Smooth muscle cell (in vitro differentiated cells): ENCODE results near the gene SEZ6. TPM values are rescaled to one million over a fixed set of nuclear protein-coding genes. Genes with fewer than 3 reads are reported as not detected.

Experiments used
- DNase-seq: peaks from one replicate; lab custom pipeline; 2025; ENCODE audit not compliant: unreplicated experiment; lab: John Stamatoyannopoulos, UW
- H2AFZ ChIP-seq: fragments of 200-600 bp; sonication (generic); 2 replicates; pipeline ENCODE4 v1.6.0; 2016; ENCODE audit warnings: antibody characterized with exemption, low read depth, mild to moderate bottlenecking
- H3F3A ChIP-seq: fragments of 200-600 bp; sonication (generic); 2 replicates; pipeline ENCODE4 v1.6.0; 2017; ENCODE audit warnings: antibody characterized with exemption, low read depth
- H3K27ac ChIP-seq: fragments of 200-600 bp; sonication (generic); 2 replicates; pipeline ENCODE4 v1.5.1; 2016; ENCODE audit warnings: low read depth, mild to moderate bottlenecking
- H3K27me3 ChIP-seq: fragments of 200-600 bp; sonication (generic); 2 replicates; pipeline ENCODE4 v1.6.1; 2016; ENCODE audit warnings: low read depth, mild to moderate bottlenecking
- H3K36me3 ChIP-seq: fragments of 200-600 bp; sonication (generic); 2 replicates; pipeline ENCODE4 v1.5.1; 2016; ENCODE audit warnings: low read depth
- H3K4me1 ChIP-seq: fragments of 200-600 bp; sonication (generic); 2 replicates; pipeline ENCODE4 v1.5.1; 2016; ENCODE audit warnings: low read depth
- H3K4me2 ChIP-seq: fragments of 200-600 bp; sonication (generic); 2 replicates; pipeline ENCODE4 v1.6.0; 2016; ENCODE audit warnings: mild to moderate bottlenecking
- H3K4me3 ChIP-seq: fragments of 200-600 bp; sonication (generic); 2 replicates; pipeline ENCODE4 v1.5.1; 2016; ENCODE audit warnings: mild to moderate bottlenecking
- H3K79me2 ChIP-seq: fragments of 200-600 bp; sonication (generic); 2 replicates; pipeline ENCODE4 v1.6.0; 2016; ENCODE audit warnings: low read depth, mild to moderate bottlenecking
- H3K9ac ChIP-seq: fragments of 200-600 bp; sonication (generic); 2 replicates; pipeline ENCODE4 v1.6.0; 2016; ENCODE audit warnings: low read depth
- H3K9me3 ChIP-seq: fragments of 200-600 bp; sonication (generic); replicated peaks from 2 replicates; pipeline ENCODE4 v1.5.1; 2016; ENCODE audit warnings: low read depth
- H4K20me1 ChIP-seq: fragments of 200-600 bp; sonication (generic); 2 replicates; pipeline ENCODE4 v1.6.0; 2016; ENCODE audit warnings: low read depth
- CTCF ChIP-seq: fragments of 200-600 bp; sonication (generic); IDR thresholded peaks from 2 replicates; pipeline ENCODE4 v1.5.1; 2017; ENCODE audit warnings: borderline replicate concordance, mild to moderate bottlenecking, antibody characterized with exemption; ENCODE audit not compliant: insufficient read depth, poor library complexity, severe bottlenecking
- WGBS: methylation state at CpG from one replicate; pipeline ENCODE4 v1.1.7; 2016; ENCODE audit warnings: low lambda C conversion rate; 5-methylcytosine and 5-hydroxymethylcytosine counted together
- polyA plus RNA-seq: library from polyadenylated mRNA; unstranded; fragments of >200 nt; fragmentation: Nextera tagmentation; extraction: Ambion mirVana; gene quantifications from 2 replicates; pipeline ENCODE4 v1.2.1, GENCODE V29; 2016
- total RNA-seq: library from RNA; depleted of rRNA; stranded (reverse); fragments of >200 nt; gene quantifications from 2 replicates; pipeline ENCODE4 v1.2.3, GENCODE V29; 2014

SEZ6 gene
- total and polyA plus RNA-seq, 2 experiments from 2014 or later, result not detected

DNA sequence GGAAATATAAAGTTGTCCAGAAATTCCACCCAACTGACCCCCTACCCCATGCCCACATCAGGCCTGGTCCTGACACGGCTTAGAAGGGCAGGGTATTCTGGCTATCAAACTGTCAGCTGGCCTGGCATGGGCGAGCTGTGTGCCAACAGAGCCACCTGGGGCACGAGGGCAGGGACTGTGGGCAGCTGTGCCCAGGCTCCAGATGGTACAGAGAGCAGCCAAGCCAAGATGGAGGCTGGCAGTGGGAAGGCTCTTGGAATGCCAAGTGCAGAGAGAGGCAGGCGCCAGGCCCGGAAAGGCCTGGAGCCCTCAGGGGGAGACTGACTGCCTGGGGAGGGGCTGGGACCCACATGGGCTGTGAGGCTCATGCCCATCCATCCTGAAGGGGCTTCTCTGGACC is 30.2 kb downstream of the SEZ6 start:
- TF ChIP-seq CTCF, result no peak
- H3K4me1 ChIP-seq, result no peaks in the 10 kb centered on the region
- no peak overlapping the region for H3K27ac ChIP-seq
- H3K36me3 ChIP-seq, result no peaks in the 10 kb centered on the region
- H2AFZ ChIP-seq, result no peak overlapping the region
- no peak overlapping the region for H3K4me2 ChIP-seq
- DNase-seq, result no peak
- H3K9me3 ChIP-seq, result no peaks in the 10 kb centered on the region
- H3K27me3 ChIP-seq, result no peaks in the 10 kb centered on the region
- H3K4me3 ChIP-seq, result no peak overlapping the region
- H3K79me2 ChIP-seq, result no peaks in the 10 kb centered on the region
- no peaks in the 10 kb centered on the region for H3F3A ChIP-seq
- WGBS, result 97% methylated on average over 5 of the region's 5 CpGs
- H3K9ac ChIP-seq, result no peak overlapping the region
- no peaks in the 10 kb centered on the region for H4K20me1 ChIP-seq

GRCh38 chr17:28975031-28975430 is 30.8 kb downstream of the SEZ6 start:
- Histone ChIP-seq H3K27me3 (no peaks in the 10 kb centered on the region), H3K9me3 (no peaks in the 10 kb centered on the region), H3K4me2 (no peak overlapping the region), H3K36me3 (no peaks in the 10 kb centered on the region), H3K27ac (no peak overlapping the region), H3K9ac (no peak overlapping the region), H3K79me2 (no peaks in the 10 kb centered on the region), H4K20me1 (no peaks in the 10 kb centered on the region), H2AFZ (no peak overlapping the region), H3F3A (no peaks in the 10 kb centered on the region), H3K4me3 (no peak overlapping the region), H3K4me1 (no peaks in the 10 kb centered on the region)
- no peak for DNase-seq
- no peak for TF ChIP-seq CTCF
- 92% methylated on average over 2 of the region's 2 CpGs for WGBS

DNA sequence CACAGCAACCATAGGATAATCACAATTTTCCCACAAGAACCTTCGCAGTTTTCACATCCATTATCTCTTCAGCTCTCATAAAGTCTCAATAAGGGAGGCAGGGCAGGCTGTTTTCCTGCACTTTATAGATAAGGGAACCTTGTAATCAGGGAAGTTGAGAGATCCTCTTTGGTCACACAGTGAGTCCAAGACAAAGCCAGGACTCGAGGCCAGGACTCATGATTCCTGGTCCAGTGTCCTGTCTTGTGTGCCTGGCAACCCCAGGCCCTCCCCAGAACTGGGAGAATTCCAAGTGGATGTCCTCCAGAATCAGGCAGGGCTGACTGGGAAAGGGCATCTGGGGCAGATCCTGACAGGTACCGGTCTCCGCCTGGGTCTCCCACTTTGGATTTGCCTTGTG is 31.4 kb downstream of the SEZ6 start:
- no peak for TF ChIP-seq CTCF

DNA sequence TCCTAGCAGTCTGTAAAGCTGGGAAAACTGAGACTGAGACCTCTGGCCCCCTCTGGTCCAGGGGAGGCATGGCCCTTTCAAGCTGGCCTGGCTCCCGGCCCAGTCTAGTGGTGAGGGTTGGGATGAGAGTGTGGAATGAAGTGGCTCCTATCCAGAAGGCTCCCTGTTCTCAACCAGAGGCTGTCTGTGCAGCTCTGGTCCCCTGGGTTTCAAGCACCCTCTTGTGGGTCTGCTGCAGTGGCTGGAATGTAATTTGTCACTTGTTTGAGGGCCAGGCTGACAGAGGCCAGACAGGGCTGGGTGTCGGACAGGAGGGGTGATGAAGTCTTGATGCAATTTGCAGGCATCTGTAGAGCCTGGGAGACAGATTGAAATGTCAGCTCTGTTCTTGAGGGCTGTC is 32.4 kb downstream of the SEZ6 start:
- no peak overlapping the region for H2AFZ ChIP-seq
- DNase-seq, result no peak
- no peaks in the 10 kb centered on the region for H3F3A ChIP-seq
- peaks cover 1% of the 10 kb centered on the region for H3K4me1 ChIP-seq
- no peak overlapping the region for H3K9ac ChIP-seq
- 15% methylated on average over 2 of the region's 2 CpGs for WGBS
- no peaks in the 10 kb centered on the region for H3K36me3 ChIP-seq
- H3K79me2 ChIP-seq, result no peaks in the 10 kb centered on the region
- H3K4me2 ChIP-seq, result no peak overlapping the region
- TF ChIP-seq CTCF, result no peak
- H3K27me3 ChIP-seq, result no peaks in the 10 kb centered on the region
- H4K20me1 ChIP-seq, result no peaks in the 10 kb centered on the region
- H3K27ac ChIP-seq, result no peak overlapping the region
- no peaks in the 10 kb centered on the region for H3K9me3 ChIP-seq
- H3K4me3 ChIP-seq, result no peak overlapping the region

More for the DNA sequence above, 31.4 kb downstream of the SEZ6 start:
- Histone ChIP-seq H3K79me2 (no peaks in the 10 kb centered on the region), H4K20me1 (no peaks in the 10 kb centered on the region), H3K36me3 (no peaks in the 10 kb centered on the region), H3K9me3 (no peaks in the 10 kb centered on the region), H3K9ac (no peak overlapping the region), H3F3A (no peaks in the 10 kb centered on the region), H2AFZ (no peak overlapping the region), H3K4me1 (no peaks in the 10 kb centered on the region), H3K27me3 (no peaks in the 10 kb centered on the region), H3K27ac (no peak overlapping the region), H3K4me2 (no peak overlapping the region), H3K4me3 (no peak overlapping the region)
- 61% methylated on average over 4 of the region's 4 CpGs for WGBS
- no peak for DNase-seq
